ENCODE results near the gene COQ7. TPM values are rescaled to one million over a fixed set of nuclear protein-coding genes. Genes with fewer than 3 reads are reported as not detected.

The COQ7 gene
- total RNA-seq, 3 donors from 2014 or later (not counting 1 experiment from before 2014, with no cell fraction given): 16.3 to 17.9 (median 17.1) TPM

DNA sequence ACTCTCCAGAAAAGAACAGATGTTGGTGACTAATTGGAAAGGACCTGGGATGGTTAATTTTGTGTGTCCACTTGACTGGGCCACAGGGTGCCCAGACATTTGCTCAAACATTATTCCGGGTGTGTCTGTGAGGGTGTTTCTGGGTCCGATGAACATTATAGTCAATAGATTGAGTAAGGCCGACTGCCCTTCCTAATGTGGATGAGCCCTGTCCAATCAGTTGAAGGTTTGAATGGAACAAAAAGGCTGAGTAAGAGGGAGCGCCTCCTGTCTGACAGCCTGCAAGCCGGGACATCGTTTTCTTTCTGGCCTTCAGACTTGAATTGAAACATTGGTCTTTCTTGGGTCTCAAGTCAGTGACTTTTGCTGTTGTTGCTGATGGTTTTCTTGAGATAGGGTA lies 23.5 kb downstream of the COQ7 start:
- Mint-ChIP-seq H3K27me3 (ENCODE audit: low read depth in 2 of 2) (peaks cover 6 to 7% of the 10 kb centered on the region in 2 donors), H3K4me1 (peaks cover 0 to 7% of the 10 kb centered on the region in 2 donors), H3K4me3 (no peak overlapping the region), H3K9me3 (no peaks in the 10 kb centered on the region), H3K27ac (no peak overlapping the region), H3K36me3 (no peaks in the 10 kb centered on the region)
- intact Hi-C loops (cut with micrococcal nuclease): no loop called here
- H3K4me1 ChIP-seq (ENCODE audit: control insufficient read depth, insufficient read depth, low read length): peaks cover 10% of the 10 kb centered on the region
- WGBS (ENCODE audit: insufficient coverage): 97% methylated on average over 6 of the region's 6 CpGs
- no peaks in the 10 kb centered on the region for H3K9me3 ChIP-seq (ENCODE audit: control insufficient read depth, insufficient read depth, low read length)
- H3K27ac ChIP-seq (ENCODE audit: low read length): no peak overlapping the region
- no peaks in the 10 kb centered on the region for H3K36me3 ChIP-seq (ENCODE audit: control insufficient read depth, insufficient read depth, low read length)
- DNase-seq (no peak), ATAC-seq (no peak)
- TF ChIP-seq, protein P1, sequence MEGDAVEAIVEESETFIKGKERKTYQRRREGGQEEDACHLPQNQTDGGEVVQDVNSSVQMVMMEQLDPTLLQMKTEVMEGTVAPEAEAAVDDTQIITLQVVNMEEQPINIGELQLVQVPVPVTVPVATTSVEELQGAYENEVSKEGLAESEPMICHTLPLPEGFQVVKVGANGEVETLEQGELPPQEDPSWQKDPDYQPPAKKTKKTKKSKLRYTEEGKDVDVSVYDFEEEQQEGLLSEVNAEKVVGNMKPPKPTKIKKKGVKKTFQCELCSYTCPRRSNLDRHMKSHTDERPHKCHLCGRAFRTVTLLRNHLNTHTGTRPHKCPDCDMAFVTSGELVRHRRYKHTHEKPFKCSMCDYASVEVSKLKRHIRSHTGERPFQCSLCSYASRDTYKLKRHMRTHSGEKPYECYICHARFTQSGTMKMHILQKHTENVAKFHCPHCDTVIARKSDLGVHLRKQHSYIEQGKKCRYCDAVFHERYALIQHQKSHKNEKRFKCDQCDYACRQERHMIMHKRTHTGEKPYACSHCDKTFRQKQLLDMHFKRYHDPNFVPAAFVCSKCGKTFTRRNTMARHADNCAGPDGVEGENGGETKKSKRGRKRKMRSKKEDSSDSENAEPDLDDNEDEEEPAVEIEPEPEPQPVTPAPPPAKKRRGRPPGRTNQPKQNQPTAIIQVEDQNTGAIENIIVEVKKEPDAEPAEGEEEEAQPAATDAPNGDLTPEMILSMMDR (IDR thresholded peaks at IDR 0.05): no peak
- H3K27me3 ChIP-seq (ENCODE audit: control insufficient read depth, insufficient read depth, low read length): peaks cover 4% of the 10 kb centered on the region
- H3K4me3 ChIP-seq (ENCODE audit: low read length): no peak overlapping the region

DNA sequence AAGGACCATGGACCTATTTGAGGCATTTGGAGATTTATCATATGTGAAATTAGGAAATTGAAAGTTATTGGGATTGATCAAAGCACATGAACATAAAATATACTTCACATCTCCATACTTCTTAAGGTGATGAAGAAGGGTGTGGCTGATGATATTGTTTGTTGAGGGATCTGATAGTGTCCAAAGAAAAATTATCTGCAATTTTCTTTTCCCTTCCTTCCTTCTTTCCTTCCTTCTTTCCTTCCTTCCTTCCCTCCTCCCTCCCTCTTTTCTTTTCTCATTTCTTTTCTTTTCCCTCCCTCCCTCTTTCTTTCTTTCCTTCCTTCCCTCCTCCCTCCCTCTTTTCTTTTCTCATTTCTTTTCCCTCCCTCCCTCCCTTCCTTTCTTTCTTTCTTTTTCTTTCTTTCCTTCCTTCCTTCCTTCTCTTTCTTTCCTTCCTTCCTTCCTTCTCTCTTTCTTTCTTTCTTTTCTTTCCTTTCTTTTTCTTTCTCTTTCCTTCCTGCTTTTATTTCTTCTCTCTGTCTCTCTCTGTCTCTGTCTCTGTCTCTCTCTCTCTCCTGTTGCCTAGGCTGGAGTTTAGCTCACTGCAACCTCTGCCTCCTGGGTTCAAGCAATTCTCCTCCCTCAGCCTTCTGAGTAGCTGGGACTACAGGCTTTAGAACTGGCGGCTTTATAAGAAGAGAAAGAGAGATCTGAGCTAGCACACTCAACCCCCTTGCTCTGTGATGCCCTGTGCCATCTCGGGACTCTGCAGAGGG lies 25.4 kb downstream of the COQ7 start:
- ATAC-seq: no peak
- intact Hi-C loops (cut with micrococcal nuclease): no loop called here
- H3K9me3 ChIP-seq (ENCODE audit: control insufficient read depth, insufficient read depth, low read length): no peaks in the 10 kb centered on the region
- Mint-ChIP-seq H3K36me3 (no peaks in the 10 kb centered on the region), H3K4me1 (no peaks in the 10 kb centered on the region), H3K9me3 (no peaks in the 10 kb centered on the region), H3K4me3 (no peak overlapping the region), H3K27me3 (ENCODE audit: low read depth in 2 of 2) (peaks cover 3 to 6% of the 10 kb centered on the region in 2 donors), H3K27ac (no peak overlapping the region)
- no peak overlapping the region for H3K27ac ChIP-seq (ENCODE audit: low read length)
- WGBS (ENCODE audit: insufficient coverage): 81% methylated on average over 2 of the region's 2 CpGs
- DNase-seq: no peak
- no peaks in the 10 kb centered on the region for H3K27me3 ChIP-seq (ENCODE audit: control insufficient read depth, insufficient read depth, low read length)
- no peaks in the 10 kb centered on the region for H3K36me3 ChIP-seq (ENCODE audit: control insufficient read depth, insufficient read depth, low read length)
- TF ChIP-seq, protein P1 (IDR thresholded peaks at IDR 0.05): no peak
- no peak overlapping the region for H3K4me3 ChIP-seq (ENCODE audit: low read length)
- no peaks in the 10 kb centered on the region for H3K4me1 ChIP-seq (ENCODE audit: control insufficient read depth, insufficient read depth, low read length)

DNA sequence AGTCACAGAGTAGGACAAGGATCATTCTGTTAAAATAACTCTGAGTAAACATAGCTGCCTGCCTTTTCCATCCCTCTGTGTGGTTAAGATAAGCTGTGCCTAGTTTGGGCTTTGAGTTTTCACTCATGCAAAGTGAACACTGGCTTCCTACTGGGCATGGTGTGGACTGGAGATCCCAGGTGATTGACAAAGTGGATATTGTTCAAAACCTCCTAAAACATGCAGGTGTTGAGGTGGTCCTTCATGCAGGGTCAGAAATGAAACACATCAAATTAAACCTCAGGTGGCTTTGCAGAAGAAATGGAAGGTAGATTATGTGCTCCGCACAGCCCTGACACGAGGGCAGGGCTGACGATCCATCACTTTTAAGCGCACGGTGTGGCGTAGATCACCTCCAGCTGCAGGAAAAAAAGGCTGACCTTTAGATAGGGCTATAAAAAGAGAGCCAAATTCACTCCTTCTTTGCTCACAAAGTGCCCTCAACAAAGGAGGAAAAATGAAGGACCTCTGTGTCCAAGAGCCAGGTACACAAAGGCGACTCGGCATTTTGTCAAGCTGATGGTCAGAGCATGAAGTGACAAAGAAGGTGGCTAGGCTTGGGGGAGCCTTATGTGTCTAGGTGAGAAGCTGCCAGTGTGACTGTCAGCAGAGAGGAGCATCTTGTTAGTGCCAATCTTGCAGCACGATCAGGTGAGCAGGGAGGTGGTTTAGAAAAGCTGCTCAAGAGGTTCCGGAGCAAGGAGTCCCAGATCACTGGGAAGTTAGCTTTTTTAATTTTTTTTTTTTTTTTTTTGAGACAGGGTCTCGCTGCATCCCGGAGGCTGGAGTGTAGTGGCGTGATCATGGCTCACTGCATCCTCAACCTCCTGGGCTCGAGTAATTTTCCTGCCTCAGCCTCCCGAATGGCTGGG lies 26.5 kb downstream of the COQ7 start:
- TF ChIP-seq, protein P1 (IDR thresholded peaks at IDR 0.05): no peak
- no peaks in the 10 kb centered on the region for H3K4me1 Mint-ChIP-seq
- peaks cover 3 to 6% of the 10 kb centered on the region in 2 donors for H3K27me3 Mint-ChIP-seq (ENCODE audit: low read depth in 2 of 2)
- no peak overlapping the region for H3K27ac Mint-ChIP-seq
- ATAC-seq (no peak), DNase-seq (no peak)
- no peaks in the 10 kb centered on the region for H3K4me1 ChIP-seq (ENCODE audit: control insufficient read depth, insufficient read depth, low read length)
- no peaks in the 10 kb centered on the region for H3K27me3 ChIP-seq (ENCODE audit: control insufficient read depth, insufficient read depth, low read length)
- intact Hi-C loops (cut with micrococcal nuclease): no loop called here
- no peak overlapping the region for H3K4me3 ChIP-seq (ENCODE audit: low read length)
- no peak overlapping the region for H3K4me3 Mint-ChIP-seq
- no peaks in the 10 kb centered on the region for H3K9me3 Mint-ChIP-seq
- WGBS (ENCODE audit: insufficient coverage): 91% methylated on average over 15 of the region's 15 CpGs
- no peaks in the 10 kb centered on the region for H3K36me3 Mint-ChIP-seq
- H3K36me3 ChIP-seq (ENCODE audit: control insufficient read depth, insufficient read depth, low read length): no peaks in the 10 kb centered on the region
- H3K27ac ChIP-seq (ENCODE audit: low read length): no peak overlapping the region
- no peaks in the 10 kb centered on the region for H3K9me3 ChIP-seq (ENCODE audit: control insufficient read depth, insufficient read depth, low read length)

All from natural killer cell (primary cell).